Fibroblast of peridontal ligament (primary cell): Measurements from ENCODE around the gene CDX1.

Experiments used
- DNase-seq: peaks from one replicate; pipeline ENCODE4 v3.0.0-alpha.2; 2010; ENCODE audit errors: extremely low read depth

Gene CDX1

GRCh38 chr5:150146862-150147601 lies 19.5 kb upstream of the CDX1 start:
- DNase-seq, result no peak

DNA sequence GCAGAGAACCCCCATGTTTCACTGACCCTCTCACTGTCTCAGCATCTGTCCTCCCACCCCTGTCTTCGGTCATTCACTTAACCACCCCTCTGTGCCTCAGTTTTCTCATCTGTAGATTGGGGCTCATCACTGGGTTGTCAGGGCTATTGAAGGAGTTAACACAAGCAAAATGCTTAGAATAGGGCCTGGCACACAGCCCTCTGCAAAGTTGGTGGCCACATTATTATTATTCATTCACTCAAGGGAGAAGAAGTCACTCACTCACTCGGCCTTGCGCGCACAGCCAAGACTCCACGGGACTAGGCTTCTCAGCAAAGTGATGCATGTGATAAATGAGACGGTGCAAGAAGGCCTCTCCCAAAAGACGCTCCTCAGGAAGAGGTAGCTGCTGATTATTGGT lies 18.9 kb upstream of the CDX1 start:
- DNase-seq, result no peak

GRCh38 chr5:150148117-150148927 lies 18.3 kb upstream of the CDX1 start:
- DNase-seq, result peak; percentile 75

GRCh38 chr5:150149618-150150017 lies 17.0 kb upstream of the CDX1 start:
- no peak for DNase-seq

DNA sequence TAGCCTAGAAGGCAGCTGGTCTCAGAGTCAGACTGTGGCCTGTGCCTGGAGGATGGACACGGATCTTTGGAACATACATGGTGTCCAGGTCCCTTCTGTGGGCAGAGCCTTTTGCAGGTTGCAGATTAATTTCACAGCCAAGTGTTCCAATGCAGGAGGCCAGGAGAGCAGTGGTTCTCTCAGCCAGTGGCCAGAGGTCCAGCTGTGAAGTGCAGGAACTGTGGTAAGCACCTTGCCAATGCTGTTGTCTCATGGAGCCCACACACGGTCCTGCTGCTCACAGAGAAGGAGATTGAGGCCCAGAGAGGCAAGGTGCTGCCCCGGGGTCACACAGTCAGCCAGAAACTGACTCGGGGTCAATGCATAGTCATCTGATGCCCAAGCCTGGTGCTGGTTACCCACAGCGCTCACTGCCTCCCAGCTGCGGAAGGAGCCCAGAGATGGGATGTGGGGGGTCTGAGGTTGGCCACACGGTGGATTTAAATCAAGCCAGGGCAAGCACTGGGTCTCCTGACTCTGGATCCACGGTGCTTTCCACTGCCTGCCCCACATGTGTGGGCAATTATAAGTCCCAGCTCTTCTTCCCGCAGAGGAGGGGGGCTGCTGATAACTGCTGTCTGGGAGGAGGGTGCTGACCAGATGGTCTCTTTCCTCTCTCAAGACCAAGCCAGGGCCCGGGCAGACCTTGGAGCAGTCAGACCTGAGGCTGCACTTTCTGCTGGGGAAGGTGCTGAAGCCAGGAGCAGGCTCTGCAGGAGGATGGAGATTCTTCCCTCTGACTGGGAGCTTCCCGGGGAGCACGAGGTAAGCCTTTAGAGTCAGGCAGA lies 13.7 kb upstream of the CDX1 start:
- DNase-seq, result peak; percentile 67

- DNase-seq, result no peak
These were observed 13.1 kb upstream of the CDX1 start for GRCh38 chr5:150153483-150153882.

DNA sequence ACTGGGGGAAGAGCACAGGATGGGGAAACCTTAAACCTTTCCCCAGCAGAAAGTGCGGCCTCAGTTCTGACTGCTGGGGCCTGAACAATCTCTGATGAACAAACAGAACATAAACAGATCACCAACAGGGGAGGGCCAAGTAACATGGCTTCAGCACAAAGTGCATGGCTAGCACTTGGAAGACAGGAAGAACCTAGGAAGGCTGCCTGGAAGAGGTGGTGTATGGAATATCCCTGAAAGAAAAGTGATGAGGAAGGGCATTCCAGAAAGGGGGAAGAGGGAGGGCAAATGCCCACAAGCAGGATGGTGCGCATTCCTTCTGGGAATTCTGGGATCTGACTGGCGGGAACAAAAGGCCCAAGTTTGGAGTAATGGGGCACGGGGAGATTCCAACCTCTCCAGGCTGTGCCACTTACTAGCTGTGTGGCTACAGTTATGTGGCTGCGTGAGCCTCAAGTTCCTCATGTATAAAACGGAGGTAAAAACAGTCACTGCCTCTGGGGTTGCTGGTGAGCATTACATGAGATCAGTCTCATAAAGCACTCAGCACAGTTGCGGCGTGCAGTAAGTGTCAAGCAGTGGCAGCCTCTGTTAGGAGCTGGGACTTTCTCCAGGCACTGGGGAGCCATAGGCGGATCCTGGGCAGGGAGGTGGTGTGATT lies 12.5 kb upstream of the CDX1 start:
- DNase-seq, result peak; percentile 80

GRCh38 chr5:150154618-150155128 lies 11.9 kb upstream of the CDX1 start:
- no peak for DNase-seq

GRCh38 chr5:150155258-150156026 lies 11.1 kb upstream of the CDX1 start, which contains the start of gene PDGFRB:
PDGFRB (minus strand) TSS chr5:150155845; CDS start chr5:150137047, 18,798 bp downstream.
- peak; percentile 96 for DNase-seq

- no peak for DNase-seq
These were observed 10.6 kb upstream of the CDX1 start for GRCh38 chr5:150156027-150156368.

DNA sequence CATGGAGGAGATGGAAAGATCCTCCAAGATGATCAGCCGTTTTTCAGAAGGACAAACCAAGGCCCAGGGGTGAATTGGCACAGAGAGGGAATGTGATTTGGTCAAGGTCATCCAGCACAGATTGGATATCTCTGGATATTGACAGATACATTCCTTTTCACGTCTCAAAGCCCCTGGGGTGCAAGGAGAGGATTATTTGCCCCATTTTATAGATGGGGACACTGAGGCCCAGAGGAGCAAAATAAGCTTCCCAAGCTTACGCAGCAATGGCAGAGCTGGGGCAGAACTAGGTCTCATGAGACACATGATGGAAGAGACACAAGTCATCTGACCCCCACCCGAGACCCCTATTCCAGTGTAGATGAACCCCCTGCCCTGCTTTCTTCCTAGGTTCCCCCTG lies 10.0 kb upstream of the CDX1 start:
- no peak for DNase-seq

DNA sequence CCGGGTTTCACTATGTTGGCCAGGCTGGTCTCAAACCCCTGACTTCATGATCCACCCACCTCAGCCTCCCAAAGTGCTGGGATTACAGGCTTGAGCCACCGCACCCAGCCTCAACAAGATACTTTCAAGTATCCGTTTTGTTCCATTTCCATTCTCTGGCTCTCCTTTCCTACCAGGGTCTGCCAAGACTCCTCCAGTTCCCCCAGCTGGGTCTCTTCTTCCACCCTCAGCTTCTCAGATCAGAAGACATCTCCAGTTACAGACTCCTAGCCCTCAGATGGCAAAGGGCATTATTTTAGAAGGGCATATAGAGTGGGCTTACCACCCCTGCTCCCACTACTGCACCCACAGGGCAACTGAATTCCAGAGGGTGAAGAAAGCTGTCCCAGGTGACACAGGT lies 9.4 kb upstream of the CDX1 start:
- DNase-seq, result no peak

DNA sequence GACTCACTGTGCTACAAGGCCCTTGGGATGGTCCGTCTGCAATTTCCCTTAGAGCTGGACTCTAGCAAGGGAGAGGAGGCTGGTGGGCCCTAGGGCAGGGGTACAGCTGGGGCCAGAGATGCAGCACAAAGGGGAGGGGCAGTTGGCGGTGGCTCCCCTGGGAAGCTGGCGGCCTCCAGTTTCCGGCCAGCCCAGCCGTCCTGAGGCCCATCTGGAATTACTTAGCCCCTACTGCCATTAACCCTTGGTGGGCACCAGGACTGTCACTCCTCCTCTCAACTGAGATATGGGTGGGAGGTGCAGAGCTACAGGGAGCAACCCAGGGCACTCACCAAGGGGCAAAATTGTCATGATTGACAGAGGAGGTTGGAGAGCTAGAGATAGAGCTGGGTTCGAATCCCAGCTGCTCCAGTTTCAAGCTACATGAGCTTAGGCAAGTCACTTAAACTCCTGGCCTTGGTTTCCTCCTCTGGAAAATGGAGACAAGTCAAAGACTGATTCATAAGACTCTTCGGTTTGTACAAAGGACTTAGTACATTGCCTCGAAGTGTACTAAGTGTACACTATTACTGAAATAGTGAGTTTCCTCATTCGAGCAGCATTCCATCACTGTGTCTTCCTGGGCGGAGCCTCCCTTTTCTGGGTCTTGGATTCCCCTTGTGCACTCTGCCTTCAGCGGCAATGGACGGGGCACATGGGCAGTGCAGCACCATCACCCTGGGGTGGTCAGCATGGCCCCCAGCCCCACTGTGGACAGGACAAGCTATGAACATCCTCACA lies 8.2 kb upstream of the CDX1 start:
- peak; percentile 56 for DNase-seq

- DNase-seq, result no peak
These were observed 7.5 kb upstream of the CDX1 start for GRCh38 chr5:150159031-150159430.

GRCh38 chr5:150159741-150160179 lies 6.8 kb upstream of the CDX1 start:
- DNase-seq, result peak; percentile 54

DNA sequence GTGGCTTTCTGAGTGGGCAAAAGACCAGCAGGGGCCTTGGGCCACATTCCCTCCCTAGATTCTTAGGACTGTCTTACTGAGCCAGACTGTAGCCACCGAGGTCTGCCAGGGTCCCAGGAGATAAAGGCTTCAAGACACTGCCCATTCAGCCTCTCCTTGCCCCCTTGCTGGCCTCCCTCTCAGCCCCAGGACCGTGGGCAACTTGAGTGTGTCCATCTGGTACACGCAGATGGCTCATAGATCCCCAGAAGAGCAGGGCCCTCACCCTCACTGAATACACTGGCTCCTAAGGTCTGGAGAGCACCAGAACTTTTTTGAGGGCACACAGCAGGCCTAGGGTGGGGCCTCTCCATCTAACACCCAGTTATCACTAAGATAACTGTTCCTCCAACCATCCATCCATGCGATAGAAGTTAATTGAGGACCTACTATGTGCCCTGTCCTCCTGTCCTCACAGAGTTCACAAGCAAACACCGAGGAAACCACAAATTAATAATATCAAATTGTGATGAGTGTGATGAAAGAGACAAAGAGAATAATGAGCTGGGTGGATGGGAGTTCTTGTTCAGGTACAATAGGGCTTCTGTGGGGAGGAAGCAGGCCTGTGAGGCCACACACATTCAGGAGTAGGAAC lies 6.0 kb upstream of the CDX1 start:
- DNase-seq, result no peak

- peak; percentile 67 for DNase-seq
These were observed 5.1 kb upstream of the CDX1 start for GRCh38 chr5:150161242-150162141.

- DNase-seq, result no peak
These were observed 4.5 kb upstream of the CDX1 start for GRCh38 chr5:150162142-150162513.
